ES-I3 (cell line): ENCODE measurements around the gene PRSS21.

Source experiments
- H3K36me3 ChIP-seq: 2 replicates; pipeline ENCODE4 v1.6.1; 2013; ENCODE audit warnings: mild to moderate bottlenecking, low read length, control low read depth, moderate library complexity; ENCODE audit not compliant: insufficient read depth
- H3K4me1 ChIP-seq: 2 replicates; pipeline ENCODE4 v1.6.1; 2013; ENCODE audit warnings: mild to moderate bottlenecking, control low read depth, low read length; ENCODE audit not compliant: insufficient read depth
- H3K9ac ChIP-seq: 2 replicates; pipeline ENCODE4 v1.6.1; 2013; ENCODE audit warnings: low read depth, mild to moderate bottlenecking, low read length, moderate library complexity
- H3K9me3 ChIP-seq: 2 replicates; pipeline ENCODE4 v1.6.1; 2013; ENCODE audit warnings: mild to moderate bottlenecking, low read length, moderate library complexity; ENCODE audit not compliant: control insufficient read depth, insufficient read depth

Gene PRSS21

DNA sequence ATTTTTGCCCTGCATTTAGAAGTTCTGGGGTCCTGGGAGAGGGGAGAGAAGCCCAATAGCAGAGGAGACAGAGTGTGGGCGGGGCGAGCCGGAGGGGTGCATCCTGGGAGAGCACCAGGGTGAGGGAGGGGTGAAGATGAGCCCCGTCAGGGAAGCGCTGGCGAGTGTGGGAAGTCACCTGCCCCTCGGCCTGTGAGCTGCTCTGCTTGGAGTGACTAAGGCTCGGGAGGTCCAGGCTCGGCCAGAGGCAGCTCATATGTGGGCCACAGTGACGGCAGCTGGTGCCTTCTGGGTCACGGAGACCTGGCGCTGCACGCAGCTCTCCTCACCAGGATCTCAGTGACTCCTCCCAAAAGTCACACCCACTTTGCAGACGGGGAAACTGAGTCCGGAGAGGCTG lies 14.2 kb downstream of the PRSS21 start:
- H3K36me3 ChIP-seq: no peaks in the 10 kb centered on the region
- peaks cover 17% of the 10 kb centered on the region for H3K4me1 ChIP-seq
- no peak overlapping the region for H3K9ac ChIP-seq
- H3K9me3 ChIP-seq: no peaks in the 10 kb centered on the region

DNA sequence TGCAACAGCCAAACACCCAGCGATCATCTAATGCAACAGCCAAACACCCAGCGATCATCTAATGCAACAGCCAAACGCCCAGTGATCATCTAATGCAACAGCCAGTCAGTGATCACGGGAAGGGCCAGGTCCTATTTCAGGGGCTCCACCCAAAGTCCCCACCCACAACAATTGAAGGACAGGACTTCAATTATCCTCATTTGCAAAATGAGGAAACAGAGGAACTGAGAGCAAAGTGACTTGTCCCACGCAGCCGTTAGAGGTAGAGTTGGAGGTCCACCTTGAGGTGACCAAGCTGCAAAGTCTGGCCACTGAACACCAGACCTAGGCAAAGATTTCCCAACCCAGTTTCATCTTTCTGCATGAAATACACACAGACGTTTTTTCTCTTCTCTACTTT lies 16.7 kb downstream of the PRSS21 start:
- Histone ChIP-seq H3K9me3 (no peaks in the 10 kb centered on the region), H3K4me1 (peaks cover 11% of the 10 kb centered on the region), H3K9ac (no peak overlapping the region), H3K36me3 (no peaks in the 10 kb centered on the region)

DNA sequence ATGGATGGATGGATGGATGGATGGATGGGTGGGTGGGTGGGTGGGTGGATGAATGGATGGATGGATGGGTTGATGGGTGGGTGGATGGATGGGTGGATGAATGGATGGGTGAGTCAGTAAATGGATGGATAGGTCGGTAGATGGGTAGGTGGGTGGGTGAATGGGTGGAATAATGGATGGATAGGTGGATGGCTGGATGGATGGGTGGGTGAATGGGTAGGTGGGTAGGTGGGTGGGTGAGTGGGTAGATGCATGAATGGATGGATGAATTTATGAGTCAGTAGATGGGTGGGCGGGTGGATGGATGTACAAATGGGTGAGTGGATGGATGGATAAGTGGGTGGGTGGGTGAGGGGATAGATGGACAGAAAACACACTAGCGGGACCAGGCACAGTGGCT lies 17.9 kb downstream of the PRSS21 start:
- Histone ChIP-seq H3K9me3 (no peaks in the 10 kb centered on the region), H3K9ac (no peak overlapping the region), H3K36me3 (no peaks in the 10 kb centered on the region), H3K4me1 (peaks cover 16% of the 10 kb centered on the region)

DNA sequence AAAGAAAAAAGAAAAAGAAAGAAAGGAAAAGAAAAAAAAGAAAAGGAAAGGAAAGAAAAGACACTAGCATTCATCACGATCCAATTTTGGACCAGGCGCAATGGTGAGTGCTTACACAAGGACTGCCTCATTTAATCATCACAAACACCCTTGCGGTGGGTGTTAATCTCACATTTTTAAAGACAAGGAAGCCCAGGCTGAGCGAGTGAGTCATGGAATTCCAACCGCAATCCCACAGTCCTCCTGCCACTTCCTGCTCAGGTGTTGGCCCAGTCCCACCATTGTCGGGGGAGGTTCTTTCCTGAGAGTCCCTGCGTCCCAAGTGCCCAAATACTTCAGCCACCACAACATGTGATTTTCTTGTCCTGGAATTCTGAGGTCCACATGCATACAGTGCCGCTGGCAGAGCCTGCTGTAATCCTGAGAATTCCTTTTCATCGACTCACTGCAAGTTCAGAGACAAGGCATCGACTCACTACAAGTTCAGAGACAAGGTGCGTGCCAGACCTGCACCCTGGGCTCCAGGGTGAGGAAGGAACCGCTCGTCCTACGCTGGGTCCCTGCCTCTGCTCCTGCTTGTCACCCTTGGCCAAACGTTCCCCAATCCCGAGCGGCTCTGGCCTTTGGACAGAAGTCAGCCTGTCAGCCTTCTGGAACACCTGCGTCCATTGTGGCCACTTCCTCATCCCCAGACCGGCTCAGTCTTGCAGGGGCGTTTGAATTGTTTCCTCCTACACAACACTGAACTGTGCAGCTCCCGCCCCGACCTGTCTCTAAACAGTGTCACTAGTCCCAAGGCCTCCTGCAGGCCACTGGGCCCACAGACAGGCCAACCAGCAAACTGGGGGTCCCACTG lies 18.8 kb downstream of the PRSS21 start:
- Histone ChIP-seq H3K9ac (peak overlapping the region; percentile 10; the same call in 1 of the 2 replicates), H3K36me3 (no peaks in the 10 kb centered on the region)

DNA sequence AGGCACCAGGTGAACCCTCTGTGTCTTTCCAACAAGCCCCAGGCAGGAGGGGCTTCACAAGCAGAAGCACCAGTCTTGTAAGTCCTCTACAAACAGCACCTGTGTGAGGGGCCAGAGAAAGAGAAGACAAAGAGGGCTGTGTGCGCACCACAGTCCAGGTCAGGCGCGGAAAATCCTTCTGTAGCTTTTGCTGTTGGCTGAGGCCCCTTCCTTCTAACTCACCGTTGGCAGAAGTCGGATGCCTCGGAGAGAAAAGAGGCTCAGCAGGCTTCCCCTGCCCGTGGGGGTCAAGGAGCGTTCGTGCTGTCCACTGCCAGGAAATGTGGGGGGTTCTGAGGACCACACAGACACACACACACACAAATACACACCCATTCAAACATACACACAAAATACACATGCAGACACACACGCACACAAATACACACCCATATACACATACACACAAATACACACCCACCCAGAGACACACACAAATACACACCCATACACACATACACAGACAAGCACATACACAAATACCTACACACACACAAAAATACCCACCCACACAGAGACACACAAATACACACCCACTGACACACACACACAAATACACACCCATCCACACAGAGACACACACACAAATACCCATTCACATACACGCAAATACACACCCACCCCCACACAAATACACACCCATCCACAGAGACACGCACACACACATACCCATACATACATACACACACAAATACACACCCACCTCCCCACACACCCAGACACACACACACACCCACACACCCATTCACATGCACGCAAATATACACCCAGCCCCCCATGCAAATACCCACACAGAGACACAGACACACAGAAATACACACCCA lies 19.8 kb downstream of the PRSS21 start:
- Histone ChIP-seq H3K4me1 (peaks cover 16% of the 10 kb centered on the region), H3K36me3 (no peaks in the 10 kb centered on the region), H3K9me3 (no peaks in the 10 kb centered on the region), H3K9ac (no peak overlapping the region)

More for the DNA sequence above, 18.8 kb downstream of the PRSS21 start:
- peaks cover 16% of the 10 kb centered on the region for H3K4me1 ChIP-seq
- no peaks in the 10 kb centered on the region for H3K9me3 ChIP-seq

DNA sequence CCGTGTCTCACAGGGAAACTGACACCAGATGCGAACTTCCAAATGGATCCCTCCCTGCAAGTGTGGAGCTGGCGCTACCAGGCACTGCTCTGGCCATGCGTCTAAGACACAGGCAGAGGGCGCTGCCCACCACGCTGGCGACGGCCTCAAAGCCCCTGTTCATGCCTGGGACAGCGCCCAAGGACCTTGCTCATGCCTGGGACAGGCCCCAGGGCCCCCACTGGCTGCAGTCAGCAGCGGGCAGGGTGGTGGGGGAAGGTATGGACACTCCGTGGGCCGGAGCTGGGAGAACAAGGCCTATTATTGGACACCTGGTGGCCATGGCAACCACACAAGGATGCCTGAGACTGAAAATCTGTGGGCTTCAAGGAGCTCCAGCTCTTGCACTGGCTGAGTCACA lies 21.9 kb downstream of the PRSS21 start:
- Histone ChIP-seq H3K9ac (no peak overlapping the region), H3K36me3 (no peaks in the 10 kb centered on the region), H3K4me1 (peaks cover 16% of the 10 kb centered on the region), H3K9me3 (no peaks in the 10 kb centered on the region)

DNA sequence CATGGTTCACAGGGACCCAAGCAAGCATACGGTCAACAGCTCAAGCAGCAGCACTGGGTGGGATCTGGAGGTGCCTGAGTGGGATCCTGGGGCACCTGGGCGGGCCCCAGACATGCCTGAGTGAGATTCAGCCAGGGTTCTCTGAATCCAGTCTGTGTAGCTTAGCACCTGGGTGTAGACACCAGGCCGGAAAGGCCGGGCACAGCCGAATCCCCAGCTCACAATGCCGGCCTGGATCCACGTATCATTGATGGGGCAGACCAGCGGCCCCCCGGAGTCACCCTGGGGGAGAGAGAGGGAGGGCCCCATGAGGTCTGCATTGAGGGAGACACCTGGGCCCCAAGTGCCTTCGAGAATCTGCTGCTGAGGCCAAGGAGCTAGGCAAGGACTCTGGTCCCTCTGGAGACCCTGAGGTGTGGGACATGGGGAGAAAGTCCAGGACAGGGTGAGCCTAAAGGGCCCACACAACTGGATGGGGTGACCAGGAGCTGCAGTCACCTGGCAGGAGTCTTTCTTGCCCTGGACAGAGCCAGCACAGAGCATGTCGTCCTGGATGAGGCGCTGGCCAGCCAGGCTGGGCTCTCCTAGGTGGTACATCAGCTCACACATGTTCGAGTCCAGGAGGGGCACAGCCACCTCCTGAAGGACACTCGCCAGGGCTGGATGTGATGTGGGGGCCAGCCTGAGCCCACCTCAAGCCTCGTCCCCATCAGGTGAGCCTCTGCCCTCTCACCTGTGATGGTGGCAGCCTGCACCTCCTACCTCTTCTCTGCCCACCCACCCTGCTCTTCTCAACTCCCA lies 22.8 kb downstream of the PRSS21 start:
- H3K9me3 ChIP-seq: no peaks in the 10 kb centered on the region
- H3K9ac ChIP-seq: no peak overlapping the region
- H3K36me3 ChIP-seq: no peaks in the 10 kb centered on the region
- peaks cover 18% of the 10 kb centered on the region for H3K4me1 ChIP-seq

DNA sequence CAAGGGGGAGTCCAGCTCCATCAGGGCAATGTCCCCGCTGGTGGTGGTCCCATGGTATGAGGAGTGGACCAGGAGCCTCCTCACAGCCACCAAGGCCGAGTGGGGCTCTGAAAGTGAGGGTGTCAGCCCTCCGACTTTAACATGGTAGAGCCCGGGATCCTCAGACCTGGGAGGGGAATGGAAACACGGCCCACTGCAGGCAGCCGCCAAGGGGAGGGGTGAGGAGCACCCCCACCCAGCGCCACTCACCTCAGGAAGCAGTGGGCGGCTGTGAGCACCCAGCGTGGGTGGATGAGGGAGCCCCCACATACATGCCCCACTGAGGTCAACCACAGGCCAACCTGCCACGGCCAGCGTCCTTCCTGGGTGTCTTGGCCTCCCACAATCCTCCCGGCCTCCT lies 23.9 kb downstream of the PRSS21 start:
- Histone ChIP-seq H3K9me3 (no peaks in the 10 kb centered on the region), H3K36me3 (no peaks in the 10 kb centered on the region), H3K9ac (no peak overlapping the region), H3K4me1 (peaks cover 17% of the 10 kb centered on the region)

DNA sequence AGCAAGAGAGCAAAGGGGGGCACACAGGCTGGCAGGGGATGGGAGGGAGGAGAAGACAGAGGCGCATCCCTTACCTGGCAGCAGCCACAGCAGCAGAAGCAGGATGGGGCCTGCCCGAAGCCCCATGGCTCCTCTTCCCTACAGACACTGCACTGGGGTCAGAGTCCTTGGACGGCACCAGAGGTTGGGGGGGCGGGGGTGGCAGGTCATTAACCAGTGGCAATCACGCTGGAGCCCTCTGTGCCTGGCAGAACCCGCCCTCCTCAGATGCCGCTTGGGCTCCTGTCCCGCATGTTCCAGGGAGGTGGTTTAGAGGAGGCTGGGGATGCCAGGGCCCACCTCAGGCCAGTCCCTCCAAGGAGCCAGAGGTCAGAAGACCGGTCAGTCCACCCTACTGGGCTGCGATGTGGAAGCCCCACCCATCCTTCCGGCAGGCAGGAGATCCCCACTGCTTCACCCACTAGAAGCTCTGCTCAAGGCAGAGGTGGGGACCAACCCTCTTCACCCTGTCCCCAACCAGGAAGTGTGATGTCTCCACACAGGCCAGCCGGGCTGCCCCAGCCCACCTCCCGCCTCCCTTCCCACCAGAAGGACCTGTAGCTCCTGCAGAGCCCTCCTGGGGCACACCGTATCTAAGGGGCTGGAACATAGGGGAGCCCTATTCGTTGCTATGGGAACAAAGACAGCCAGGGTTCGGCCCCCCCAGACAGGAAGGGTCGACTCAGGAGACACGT lies 24.7 kb downstream of the PRSS21 start:
- Histone ChIP-seq H3K36me3 (no peaks in the 10 kb centered on the region), H3K9me3 (no peaks in the 10 kb centered on the region), H3K4me1 (peaks cover 12% of the 10 kb centered on the region), H3K9ac (peak overlapping the region; percentile 9; the same call in 1 of the 2 replicates)

DNA sequence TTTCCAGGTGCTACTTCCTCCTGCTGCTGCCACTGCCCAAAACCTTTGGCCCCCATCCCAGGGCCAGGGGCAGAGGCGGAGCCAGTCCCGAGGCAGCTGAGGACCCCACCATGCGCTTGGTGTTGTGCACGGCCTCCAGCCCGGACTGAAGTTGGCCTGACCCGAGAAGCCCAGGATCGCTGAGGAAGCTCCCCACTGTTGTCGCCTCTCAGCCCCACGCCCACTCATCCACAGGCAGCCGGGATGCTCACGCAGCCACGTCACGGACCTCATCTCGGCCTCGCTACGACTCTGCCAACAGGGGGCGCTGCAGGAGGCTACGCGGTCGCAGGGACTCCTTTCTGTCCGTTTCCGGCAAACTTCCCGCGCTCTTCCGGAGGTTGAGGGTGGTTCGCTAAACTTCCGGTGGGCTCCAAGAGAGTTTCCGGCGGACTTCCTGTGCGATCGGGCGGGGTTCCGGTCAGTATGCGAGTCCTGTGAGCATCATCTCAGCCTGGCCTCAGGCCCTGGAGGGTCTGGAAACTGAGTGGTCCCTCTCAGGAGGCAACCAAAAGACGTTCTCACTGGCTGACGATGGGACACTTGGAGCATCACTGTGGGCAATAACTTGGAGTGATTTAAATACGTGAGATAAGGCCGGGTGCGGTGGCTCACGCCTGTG lies 25.4 kb downstream of the PRSS21 start:
- peak overlapping the region; percentile 9; the same call in 1 of the 2 replicates for H3K9ac ChIP-seq
- peaks cover 12% of the 10 kb centered on the region for H3K4me1 ChIP-seq
- H3K36me3 ChIP-seq: no peaks in the 10 kb centered on the region
- H3K9me3 ChIP-seq: no peaks in the 10 kb centered on the region

DNA sequence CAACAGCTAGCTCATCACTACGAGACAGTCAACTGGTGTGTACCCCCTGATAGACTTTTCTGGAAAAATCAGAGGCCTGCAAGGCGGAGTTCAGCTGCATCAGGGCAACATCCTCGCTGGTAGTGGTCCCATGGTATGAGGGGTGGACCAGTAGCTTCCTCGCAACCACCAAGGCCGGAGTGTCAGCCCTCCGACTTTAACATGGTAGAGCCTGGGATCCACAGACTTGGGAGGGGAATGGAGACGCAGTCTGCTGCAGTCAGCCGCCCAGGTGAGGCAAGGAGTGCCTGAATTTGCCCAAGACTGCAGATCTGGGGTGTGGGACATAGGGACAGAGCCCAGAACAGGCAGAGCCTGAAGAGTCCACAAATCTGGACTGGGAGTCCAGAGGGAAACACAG lies 26.5 kb downstream of the PRSS21 start:
- Histone ChIP-seq H3K36me3 (no peaks in the 10 kb centered on the region), H3K9me3 (no peaks in the 10 kb centered on the region), H3K9ac (no peak overlapping the region), H3K4me1 (peaks cover 12% of the 10 kb centered on the region)

DNA sequence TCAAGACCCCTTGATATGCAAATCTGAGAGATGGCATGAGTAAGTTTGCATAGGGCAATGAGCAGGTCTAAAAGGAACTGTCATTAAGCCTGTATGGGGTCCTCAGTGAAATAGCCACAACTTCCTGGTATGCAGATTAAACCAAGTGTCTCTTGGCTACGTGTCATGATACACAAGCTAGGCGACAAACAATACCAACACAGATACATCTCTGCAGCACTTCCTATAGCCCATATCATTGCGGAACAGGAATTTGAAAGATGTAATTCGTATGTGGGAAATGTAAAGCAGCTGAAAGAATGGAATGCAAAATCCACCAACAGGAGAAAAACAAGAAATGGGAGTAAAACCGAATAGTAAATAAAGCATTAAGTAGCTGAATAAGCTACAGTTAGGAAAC lies 28.1 kb downstream of the PRSS21 start:
- H3K9me3 ChIP-seq: no peaks in the 10 kb centered on the region
- H3K36me3 ChIP-seq: no peaks in the 10 kb centered on the region

More for the DNA sequence above, 28.1 kb downstream of the PRSS21 start:
- Histone ChIP-seq H3K9ac (no peak overlapping the region), H3K4me1 (peaks cover 7% of the 10 kb centered on the region; the same call in 1 of the 2 replicates)
